K562 (cell line): ENCODE data around the gene ERP27. TPM values are rescaled to one million over a fixed set of nuclear protein-coding genes. Genes with fewer than 3 reads are reported as not detected.

Experiments used
- ATAC-seq: fragments of 200-7000 bp; cut with Tn5 transposase; 3 replicates; pipeline ENCODE4 v1.9.1; 2020; ENCODE audit warnings: moderate library complexity
- BruUV-seq: library from RNA; stranded (reverse); fragments of 400-500 nt; replicated peaks from 2 replicates; lab custom pipeline; 2021; lab: Mats Ljungman, UMichigan
- CTCF ChIA-PET: fragments of 300-600 bp; formaldehyde crosslinking; extraction: SDS; loops from one replicate; lab custom pipeline; 2021; ENCODE audit warnings: low intra/inter-chr PET ratio; lab: Yijun Ruan, JAX
- POLR2A ChIA-PET: fragments of 300-600, 350-650 bp; sonication (Branson Sonifier 250); formaldehyde crosslinking; extraction: SDS; loops from one replicate; lab custom pipeline; 2021; ENCODE audit warnings: antibody characterized with exemption, inconsistent platforms; lab: Yijun Ruan, JAX
- DNase-seq, 4 experiments: peaks; one replicate each; pipeline versions ENCODE4 v3.0.0 to v3.0.0-alpha.2; 2011 to 2018; ENCODE audit warnings: low spot score in 3 of 4, mixed read lengths in 3 of 4; ENCODE audit errors: extremely low read depth in 1 of 4
- FAIRE-seq: peaks from 2 replicates; lab custom pipeline; 2011; peaks lifted over from hg19 to GRCh38; lab: Jason Lieb, UNC
- H2AFZ ChIP-seq: 2 replicates; pipeline ENCODE4 v1.6.0; 2011; ENCODE audit warnings: low read depth, low read length, control low read depth, inconsistent platforms
- H3K27ac ChIP-seq: fragments of 200-600 bp; 3 replicates; pipeline ENCODE4 v1.8.0; 2011; ENCODE audit warnings: low read depth, mild to moderate bottlenecking, control low read depth, inconsistent platforms, low read length, moderate library complexity, mixed read lengths; ENCODE audit errors: extremely low read depth
- H3K27me3 ChIP-seq, 2 experiments: fragments of 300-600 bp in 1 of 2; 2 replicates in 1 of 2; 3 replicates in 1 of 2; pipeline versions ENCODE4 v1.6.0 to v1.8.0; 2011; ENCODE audit warnings: inconsistent platforms in 2 of 2, low read length in 2 of 2, mild to moderate bottlenecking in 1 of 2, mixed read lengths in 1 of 2, moderate library complexity in 1 of 2; ENCODE audit not compliant: control insufficient read depth in 2 of 2, insufficient read depth in 2 of 2
- H3K36me3 ChIP-seq: fragments of 300-600 bp; 3 replicates; pipeline ENCODE4 v1.8.0; 2011; ENCODE audit warnings: mild to moderate bottlenecking, low read length, inconsistent platforms; ENCODE audit not compliant: control insufficient read depth, insufficient read depth
- H3K4me1 ChIP-seq, 2 experiments: fragments of 200-600 bp in 1 of 2; replicated peaks in 1 of 2; 2 replicates in 1 of 2; 3 replicates in 1 of 2; pipeline versions ENCODE4 v1.5.1 to v1.8.0; 2011; ENCODE audit warnings: inconsistent platforms in 2 of 2, low read length in 2 of 2, mild to moderate bottlenecking in 1 of 2, mixed read lengths in 1 of 2, moderate library complexity in 1 of 2; ENCODE audit not compliant: control insufficient read depth in 2 of 2, insufficient read depth in 2 of 2
- H3K4me2 ChIP-seq: 2 replicates; pipeline ENCODE4 v1.6.1; 2011; ENCODE audit warnings: low read length, control low read depth, inconsistent platforms, mixed read lengths; ENCODE audit not compliant: insufficient read depth
- H3K4me3 ChIP-seq: fragments of 200-600 bp; sonication (generic), shearing (Covaris generic); 2 replicates; pipeline ENCODE4 v1.5.1; 2016; ENCODE audit warnings: control low read depth, inconsistent platforms
- H3K79me2 ChIP-seq: fragments of 200-600 bp; 3 replicates; pipeline ENCODE4 v1.8.0; 2011; ENCODE audit warnings: low read length, inconsistent platforms; ENCODE audit not compliant: control insufficient read depth, insufficient read depth
- H3K9ac ChIP-seq, 2 experiments: 2 replicates each; pipeline versions ENCODE4 v1.6.0 to v1.6.1; 2011; ENCODE audit warnings: low read depth in 2 of 2, low read length in 2 of 2, control low read depth in 1 of 2, inconsistent platforms in 1 of 2, mild to moderate bottlenecking in 1 of 2, mixed read lengths in 1 of 2; ENCODE audit not compliant: insufficient read depth in 1 of 2
- H3K9me1 ChIP-seq: one replicate; pipeline ENCODE4 v1.6.0; 2011; ENCODE audit warnings: inconsistent platforms, mild to moderate bottlenecking, low read length, moderate library complexity; ENCODE audit not compliant: control insufficient read depth, insufficient read depth
- H3K9me3 ChIP-seq: replicated peaks from 2 replicates; pipeline ENCODE4 v1.5.1; 2011; ENCODE audit warnings: low read depth, low read length, inconsistent platforms; ENCODE audit not compliant: control insufficient read depth, insufficient read depth
- H4K20me1 ChIP-seq: replicated peaks from 2 replicates; pipeline ENCODE4 v1.6.1; 2011; ENCODE audit warnings: low read length, inconsistent platforms, mixed read lengths; ENCODE audit not compliant: control insufficient read depth, insufficient read depth
- C11orf30 ChIP-seq: fragments of 450-650 bp; IDR thresholded peaks from 2 replicates; pipeline ENCODE4 v1.6.1; 2016; ENCODE audit warnings: low read depth, mild to moderate bottlenecking
- GABPB2 ChIP-seq: fragments of 250-450 bp; sonication (Bioruptor Pico); conservative IDR thresholded peaks from 2 replicates; pipeline ENCODE4 v1.5.1; 2021; ENCODE audit warnings: mild to moderate bottlenecking
- KAT8 ChIP-seq: fragments of 450-650 bp; IDR thresholded peaks from 2 replicates; pipeline ENCODE4 v1.6.1; 2016; ENCODE audit warnings: low read depth, mild to moderate bottlenecking
- MCM7 ChIP-seq, 2 experiments: fragments of 450-650 bp; IDR thresholded peaks; 2 replicates each; pipeline ENCODE4 v1.6.1; 2016 to 2018
- NFRKB ChIP-seq: fragments of 450-650 bp; IDR thresholded peaks from 2 replicates; pipeline ENCODE4 v1.6.1; 2016; ENCODE audit warnings: low read depth
- POLR2A ChIP-seq: fragments of 450-650 bp; conservative IDR thresholded peaks from 2 replicates; pipeline ENCODE4 v1.6.1; 2016
- POLR2H ChIP-seq: IDR thresholded peaks from 2 replicates; pipeline ENCODE4 v1.6.1; 2016; ENCODE audit warnings: missing genetic modification characterization, low read depth, mild to moderate bottlenecking, control low read depth, missing compliant biosample characterization, moderate library complexity
- POLR3G ChIP-seq: IDR thresholded peaks from 2 replicates; pipeline ENCODE4 v1.6.1; 2011; ENCODE audit not compliant: insufficient read length, insufficient replicate concordance; ENCODE audit errors: extremely low read depth
- SMAD4 ChIP-seq: fragments of 250-450 bp; sonication (Bioruptor Pico); conservative IDR thresholded peaks from 2 replicates; pipeline ENCODE4 v1.8.0; 2021; ENCODE audit warnings: inconsistent platforms, mild to moderate bottlenecking, moderate library complexity
- SPI1 ChIP-seq: IDR thresholded peaks from 2 replicates; pipeline ENCODE4 v1.6.1; 2011; ENCODE audit warnings: low read depth, low read length, control low read depth, borderline replicate concordance
- TRIM24 ChIP-seq, 2 experiments: fragments of 450-650 bp; IDR thresholded peaks; 2 replicates each; pipeline ENCODE4 v1.6.1; 2016
- ZNF143 ChIP-seq: sonication (generic); formaldehyde crosslinking; IDR thresholded peaks from 2 replicates; pipeline ENCODE4 v1.9.0; 2022; ENCODE audit warnings: mild to moderate bottlenecking, missing genetic modification reagents
- WGBS: fragments of 100-300 bp; shearing (Covaris generic); methylation state at CpG from one replicate; pipeline ENCODE4 v1.1.6; 2016; ENCODE audit warnings: low coverage, mixed read lengths; ENCODE audit not compliant: insufficient coverage; ENCODE audit errors: missing lambda C conversion rate; 5-methylcytosine and 5-hydroxymethylcytosine counted together
- in situ Hi-C: fragments of 300-500 bp; cut with MboI; formaldehyde crosslinking; loops from 4 replicates; pipeline ENCODE4 v1.15.0; 2018; ENCODE audit warnings: inconsistent platforms, mixed read lengths
- intact Hi-C: fragments of 100-400 bp; cut with micrococcal nuclease; formaldehyde crosslinking; loops from 2 replicates; pipeline ENCODE4 v1.14.2; 2022
- polyA plus RNA-seq, 8 experiments: library from polyadenylated mRNA; depleted of rRNA in 4 of 8; stranded (reverse) in 5 of 8; unstranded in 3 of 8; fragments of >200 nt; fragmentation: Nextera tagmentation in 2 of 8; fragmentation: Illumina TruSeq in 1 of 8; extraction: Ambion mirVana in 2 of 8; extraction: Trizol in 1 of 8; gene quantifications; 2 replicates each; pipeline versions ENCODE4 v1.2.1 to v1.2.3, GENCODE V29; 2011 to 2014; ENCODE audit warnings: inconsistent platforms in 1 of 8, missing spikeins in 1 of 8
- total RNA-seq, 7 experiments: library from RNA; depleted of rRNA in 6 of 7; stranded (reverse); fragments of >200 nt in 6 of 7; fragmentation: Illumina TruSeq in 2 of 7; extraction: Trizol in 2 of 7; gene quantifications; 2 replicates each; pipeline versions ENCODE4 v1.2.1 to v1.2.3, GENCODE V29; 2011 to 2021; ENCODE audit warnings: low replicate concordance in 1 of 7
- TF ChIP-seq, protein P1 (sequence below): fragments of 250-450 bp; sonication (Bioruptor Pico); IDR thresholded peaks from 2 replicates; pipeline ENCODE4 v1.5.0; 2021
- TF ChIP-seq, protein P2 (sequence below): fragments of 450-650 bp; IDR thresholded peaks from 2 replicates; pipeline ENCODE4 v1.6.1; 2016; ENCODE audit warnings: borderline replicate concordance
- TF ChIP-seq, protein P3 (sequence below), 2 experiments: IDR thresholded peaks; 2 replicates each; pipeline ENCODE4 v1.6.1; 2012; ENCODE audit warnings: improper control_type of control experiment in 2 of 2, low read depth in 2 of 2, low read length in 2 of 2, borderline replicate concordance in 1 of 2
- TF ChIP-seq, protein P4 (sequence below): sonication (generic); formaldehyde crosslinking; IDR thresholded peaks from 2 replicates; pipeline ENCODE4 v1.8.1; 2022; ENCODE audit warnings: missing genetic modification reagents
- TF ChIP-seq, protein P5 (sequence below): fragments of 200-800 bp; sonication (Bioruptor generic); IDR thresholded peaks from 2 replicates; pipeline ENCODE4 v1.6.1; 2017; ENCODE audit warnings: missing genetic modification characterization, missing compliant biosample characterization

Gene ERP27
- total and polyA plus RNA-seq, 9 of the 15 experiments (the other 6 are each of a cell fraction or from before 2014, with no cell fraction given) = 0.07 to 0.27 (median 0.11) TPM; not detected in 6

DNA sequence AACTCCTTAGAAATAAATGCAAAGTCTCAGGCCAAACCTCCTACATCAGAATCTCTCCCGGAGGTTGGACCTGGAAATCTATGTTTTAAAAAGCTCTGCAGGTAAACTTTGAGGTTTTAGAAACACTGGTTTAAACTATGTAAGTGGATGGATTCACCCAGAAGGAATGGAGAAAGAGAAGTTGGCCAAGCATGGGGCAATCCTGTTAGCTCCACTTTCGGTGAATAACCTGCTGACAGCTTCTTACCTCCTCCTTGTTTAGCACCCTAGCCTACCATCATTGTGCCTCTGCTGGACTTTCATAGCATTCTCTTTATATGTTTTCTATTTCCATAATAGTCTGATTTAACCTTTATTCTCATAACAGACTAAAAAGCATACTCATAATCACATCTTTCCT is 26.1 kb upstream of the ERP27 start:
- in situ Hi-C loops (loop anchor here (25.0 kb wide), 1 partner anchor 752 kb away; no protein-coding TSS in a partner anchor), intact Hi-C loops (no loop called here)
- Histone ChIP-seq H3K27ac (no peak overlapping the region), H3K36me3 (no peaks in the 10 kb centered on the region), H3K4me3 (no peak overlapping the region), H3K9me1 (no peaks in the 10 kb centered on the region), H3K27me3 (no peaks in the 10 kb centered on the region), H3K79me2 (no peaks in the 10 kb centered on the region), H3K4me2 (no peak overlapping the region), H2AFZ (no peak overlapping the region), H3K4me1 (no peaks in the 10 kb centered on the region; a peak in 2 of 5 replicates), H3K9ac (no peak overlapping the region), H4K20me1 (no peaks in the 10 kb centered on the region), H3K9me3 (no peaks in the 10 kb centered on the region)
- DNase-seq (no peak), FAIRE-seq (no peak), ATAC-seq (no peak)
- no TSS peak for BruUV-seq
- WGBS = 61% methylated on average over 2 of the region's 2 CpGs
- ChIA-PET POLR2A (no interaction called here), CTCF (no interaction called here)
- TF ChIP-seq, protein P1, sequence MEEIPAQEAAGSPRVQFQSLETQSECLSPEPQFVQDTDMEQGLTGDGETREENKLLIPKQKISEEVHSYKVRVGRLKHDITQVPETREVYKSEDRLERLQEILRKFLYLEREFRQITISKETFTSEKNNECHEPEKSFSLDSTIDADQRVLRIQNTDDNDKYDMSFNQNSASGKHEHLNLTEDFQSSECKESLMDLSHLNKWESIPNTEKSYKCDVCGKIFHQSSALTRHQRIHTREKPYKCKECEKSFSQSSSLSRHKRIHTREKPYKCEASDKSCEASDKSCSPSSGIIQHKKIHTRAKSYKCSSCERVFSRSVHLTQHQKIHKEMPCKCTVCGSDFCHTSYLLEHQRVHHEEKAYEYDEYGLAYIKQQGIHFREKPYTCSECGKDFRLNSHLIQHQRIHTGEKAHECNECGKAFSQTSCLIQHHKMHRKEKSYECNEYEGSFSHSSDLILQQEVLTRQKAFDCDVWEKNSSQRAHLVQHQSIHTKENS (CRISPR knock-in tag) = no peak
- TF ChIP-seq TRIM24 (IDR thresholded peaks at IDR 0.05) = no peak
- TF ChIP-seq, protein P2, sequence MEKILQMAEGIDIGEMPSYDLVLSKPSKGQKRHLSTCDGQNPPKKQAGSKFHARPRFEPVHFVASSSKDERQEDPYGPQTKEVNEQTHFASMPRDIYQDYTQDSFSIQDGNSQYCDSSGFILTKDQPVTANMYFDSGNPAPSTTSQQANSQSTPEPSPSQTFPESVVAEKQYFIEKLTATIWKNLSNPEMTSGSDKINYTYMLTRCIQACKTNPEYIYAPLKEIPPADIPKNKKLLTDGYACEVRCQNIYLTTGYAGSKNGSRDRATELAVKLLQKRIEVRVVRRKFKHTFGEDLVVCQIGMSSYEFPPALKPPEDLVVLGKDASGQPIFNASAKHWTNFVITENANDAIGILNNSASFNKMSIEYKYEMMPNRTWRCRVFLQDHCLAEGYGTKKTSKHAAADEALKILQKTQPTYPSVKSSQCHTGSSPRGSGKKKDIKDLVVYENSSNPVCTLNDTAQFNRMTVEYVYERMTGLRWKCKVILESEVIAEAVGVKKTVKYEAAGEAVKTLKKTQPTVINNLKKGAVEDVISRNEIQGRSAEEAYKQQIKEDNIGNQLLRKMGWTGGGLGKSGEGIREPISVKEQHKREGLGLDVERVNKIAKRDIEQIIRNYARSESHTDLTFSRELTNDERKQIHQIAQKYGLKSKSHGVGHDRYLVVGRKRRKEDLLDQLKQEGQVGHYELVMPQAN = no peak
- TF ChIP-seq, protein P3, sequence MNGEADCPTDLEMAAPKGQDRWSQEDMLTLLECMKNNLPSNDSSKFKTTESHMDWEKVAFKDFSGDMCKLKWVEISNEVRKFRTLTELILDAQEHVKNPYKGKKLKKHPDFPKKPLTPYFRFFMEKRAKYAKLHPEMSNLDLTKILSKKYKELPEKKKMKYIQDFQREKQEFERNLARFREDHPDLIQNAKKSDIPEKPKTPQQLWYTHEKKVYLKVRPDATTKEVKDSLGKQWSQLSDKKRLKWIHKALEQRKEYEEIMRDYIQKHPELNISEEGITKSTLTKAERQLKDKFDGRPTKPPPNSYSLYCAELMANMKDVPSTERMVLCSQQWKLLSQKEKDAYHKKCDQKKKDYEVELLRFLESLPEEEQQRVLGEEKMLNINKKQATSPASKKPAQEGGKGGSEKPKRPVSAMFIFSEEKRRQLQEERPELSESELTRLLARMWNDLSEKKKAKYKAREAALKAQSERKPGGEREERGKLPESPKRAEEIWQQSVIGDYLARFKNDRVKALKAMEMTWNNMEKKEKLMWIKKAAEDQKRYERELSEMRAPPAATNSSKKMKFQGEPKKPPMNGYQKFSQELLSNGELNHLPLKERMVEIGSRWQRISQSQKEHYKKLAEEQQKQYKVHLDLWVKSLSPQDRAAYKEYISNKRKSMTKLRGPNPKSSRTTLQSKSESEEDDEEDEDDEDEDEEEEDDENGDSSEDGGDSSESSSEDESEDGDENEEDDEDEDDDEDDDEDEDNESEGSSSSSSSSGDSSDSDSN (IDR thresholded peaks at IDR 0.05; ENCODE audit: borderline replicate concordance in 1 of 2, low read depth in 2 of 2, low read length in 2 of 2) = no peak
- TF ChIP-seq, protein P4, sequence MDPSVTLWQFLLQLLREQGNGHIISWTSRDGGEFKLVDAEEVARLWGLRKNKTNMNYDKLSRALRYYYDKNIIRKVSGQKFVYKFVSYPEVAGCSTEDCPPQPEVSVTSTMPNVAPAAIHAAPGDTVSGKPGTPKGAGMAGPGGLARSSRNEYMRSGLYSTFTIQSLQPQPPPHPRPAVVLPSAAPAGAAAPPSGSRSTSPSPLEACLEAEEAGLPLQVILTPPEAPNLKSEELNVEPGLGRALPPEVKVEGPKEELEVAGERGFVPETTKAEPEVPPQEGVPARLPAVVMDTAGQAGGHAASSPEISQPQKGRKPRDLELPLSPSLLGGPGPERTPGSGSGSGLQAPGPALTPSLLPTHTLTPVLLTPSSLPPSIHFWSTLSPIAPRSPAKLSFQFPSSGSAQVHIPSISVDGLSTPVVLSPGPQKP (CRISPR knock-in tag) = no peak
- TF ChIP-seq GABPB2 (CRISPR knock-in tag) = no peak
- no peak for TF ChIP-seq C11orf30
- no peak for TF ChIP-seq SPI1
- TF ChIP-seq ZNF143 (CRISPR knock-in tag) = no peak
- TF ChIP-seq, protein P5, sequence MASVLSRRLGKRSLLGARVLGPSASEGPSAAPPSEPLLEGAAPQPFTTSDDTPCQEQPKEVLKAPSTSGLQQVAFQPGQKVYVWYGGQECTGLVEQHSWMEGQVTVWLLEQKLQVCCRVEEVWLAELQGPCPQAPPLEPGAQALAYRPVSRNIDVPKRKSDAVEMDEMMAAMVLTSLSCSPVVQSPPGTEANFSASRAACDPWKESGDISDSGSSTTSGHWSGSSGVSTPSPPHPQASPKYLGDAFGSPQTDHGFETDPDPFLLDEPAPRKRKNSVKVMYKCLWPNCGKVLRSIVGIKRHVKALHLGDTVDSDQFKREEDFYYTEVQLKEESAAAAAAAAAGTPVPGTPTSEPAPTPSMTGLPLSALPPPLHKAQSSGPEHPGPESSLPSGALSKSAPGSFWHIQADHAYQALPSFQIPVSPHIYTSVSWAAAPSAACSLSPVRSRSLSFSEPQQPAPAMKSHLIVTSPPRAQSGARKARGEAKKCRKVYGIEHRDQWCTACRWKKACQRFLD (CRISPR knock-in tag) = no peak
- no peak for TF ChIP-seq KAT8
- TF ChIP-seq POLR2H (tag) = no peak
- TF ChIP-seq NFRKB = no peak
- no peak for TF ChIP-seq POLR2A
- no peak for TF ChIP-seq SMAD4 (CRISPR knock-in tag)
- TF ChIP-seq MCM7 (IDR thresholded peaks at IDR 0.05) = no peak
- no peak for TF ChIP-seq POLR3G
